Measurements from ENCODE around the gene TMPRSS6. TPM values are rescaled to one million over a fixed set of nuclear protein-coding genes. Genes with fewer than 3 reads are reported as not detected.

TMPRSS6 gene
- total RNA-seq, 1 experiment from 2014 or later: 0.39 TPM

DNA sequence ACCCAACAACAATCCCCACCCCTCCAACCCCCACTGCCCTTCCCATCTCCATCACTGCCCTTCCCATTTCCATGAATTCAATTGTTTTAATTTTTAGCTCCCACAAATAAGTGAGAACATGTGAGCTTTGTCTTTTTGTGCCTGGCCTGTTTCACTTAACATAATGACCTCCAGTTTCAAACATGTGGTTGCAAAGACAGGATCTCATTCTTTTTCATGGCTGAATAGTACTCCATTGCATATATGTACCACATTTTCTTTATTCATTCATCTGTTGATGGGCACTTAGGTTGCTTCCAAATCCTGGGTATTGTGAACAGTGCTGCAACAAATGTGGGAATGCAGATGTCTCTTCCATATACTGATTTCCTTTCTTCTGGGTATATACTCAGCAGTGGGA, 41.2 kb upstream of the TMPRSS6 start:
- Histone ChIP-seq H3K4me3 (replicated peaks in 1 of 2; ENCODE audit: low read depth in 1 of 2, low read length in 2 of 2) (no peak overlapping the region), H3K4me1 (ENCODE audit: control insufficient read depth in 1 of 2, insufficient read depth in 2 of 2, low read length in 2 of 2) (peaks cover 8 to 11% of the 10 kb centered on the region in 2 experiments), H3K9ac (ENCODE audit: low read length) (no peak overlapping the region), H3K9me2 (ENCODE audit: insufficient read depth) (no peaks in the 10 kb centered on the region), H3K9me3 (ENCODE audit: control insufficient read depth in 1 of 2, insufficient read depth in 1 of 2, low read depth in 1 of 2, low read length in 2 of 2) (peaks cover 0 to 4% of the 10 kb centered on the region in 2 experiments; a peak in 1 of 4 replicates), H3K4me2 (ENCODE audit: low read length) (no peak overlapping the region), H4K20me1 (ENCODE audit: insufficient read depth) (no peaks in the 10 kb centered on the region), H3K79me2 (ENCODE audit: insufficient read depth, low read length) (no peaks in the 10 kb centered on the region), H3K27me3 (ENCODE audit: insufficient read depth, low read length) (no peaks in the 10 kb centered on the region), H3K36me3 (ENCODE audit: control insufficient read depth in 1 of 2, insufficient read depth in 2 of 2, low read length in 2 of 2) (no peaks in the 10 kb centered on the region), H3K27ac (ENCODE audit: low read depth, low read length) (no peak overlapping the region), H2AFZ (ENCODE audit: low read depth, low read length, poor library complexity, severe bottlenecking) (no peak overlapping the region)
- RAD21 ChIA-PET (ENCODE audit: low non-redundant PET in 1 of 2, low total read pairs in 2 of 2, uncharacterized antibody in 2 of 2, unreplicated experiment in 2 of 2): no interaction called here
- CTCF ChIA-PET: no interaction called here
- no peak for DNase-seq (ENCODE audit: low read depth, low spot score)
- no TSS peak for BruUV-seq (replicated peaks)
- intact Hi-C loops (cut with micrococcal nuclease): no loop called here
- TF ChIP-seq ZBTB33 (IDR thresholded peaks at IDR 0.05; ENCODE audit: extremely low read depth, insufficient replicate concordance, low read length) (no peak), ELF1 (IDR thresholded peaks at IDR 0.05; ENCODE audit: borderline replicate concordance, low read depth) (no peak), SIN3A (IDR thresholded peaks at IDR 0.05; ENCODE audit: low read depth) (no peak), SRF (IDR thresholded peaks at IDR 0.05; ENCODE audit: low read depth) (no peak), ZFX (IDR thresholded peaks at IDR 0.05) (no peak), EZH2 (IDR thresholded peaks at IDR 0.05) (no peak), JUND (IDR thresholded peaks at IDR 0.05) (no peak), RAD21 (IDR thresholded peaks at IDR 0.05; ENCODE audit: low read depth) (no peak), EGR1 (IDR thresholded peaks at IDR 0.05; ENCODE audit: low read depth) (no peak)
- TF ChIP-seq, protein P1, sequence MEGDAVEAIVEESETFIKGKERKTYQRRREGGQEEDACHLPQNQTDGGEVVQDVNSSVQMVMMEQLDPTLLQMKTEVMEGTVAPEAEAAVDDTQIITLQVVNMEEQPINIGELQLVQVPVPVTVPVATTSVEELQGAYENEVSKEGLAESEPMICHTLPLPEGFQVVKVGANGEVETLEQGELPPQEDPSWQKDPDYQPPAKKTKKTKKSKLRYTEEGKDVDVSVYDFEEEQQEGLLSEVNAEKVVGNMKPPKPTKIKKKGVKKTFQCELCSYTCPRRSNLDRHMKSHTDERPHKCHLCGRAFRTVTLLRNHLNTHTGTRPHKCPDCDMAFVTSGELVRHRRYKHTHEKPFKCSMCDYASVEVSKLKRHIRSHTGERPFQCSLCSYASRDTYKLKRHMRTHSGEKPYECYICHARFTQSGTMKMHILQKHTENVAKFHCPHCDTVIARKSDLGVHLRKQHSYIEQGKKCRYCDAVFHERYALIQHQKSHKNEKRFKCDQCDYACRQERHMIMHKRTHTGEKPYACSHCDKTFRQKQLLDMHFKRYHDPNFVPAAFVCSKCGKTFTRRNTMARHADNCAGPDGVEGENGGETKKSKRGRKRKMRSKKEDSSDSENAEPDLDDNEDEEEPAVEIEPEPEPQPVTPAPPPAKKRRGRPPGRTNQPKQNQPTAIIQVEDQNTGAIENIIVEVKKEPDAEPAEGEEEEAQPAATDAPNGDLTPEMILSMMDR (IDR thresholded peaks at IDR 0.05 in 2 of 3, conservative IDR thresholded peaks at IDR 0.05 in 1 of 3; ENCODE audit: borderline replicate concordance in 1 of 3, insufficient read depth in 1 of 3, low read depth in 2 of 3, low read length in 2 of 3): no peak
- TF ChIP-seq, protein P2, sequence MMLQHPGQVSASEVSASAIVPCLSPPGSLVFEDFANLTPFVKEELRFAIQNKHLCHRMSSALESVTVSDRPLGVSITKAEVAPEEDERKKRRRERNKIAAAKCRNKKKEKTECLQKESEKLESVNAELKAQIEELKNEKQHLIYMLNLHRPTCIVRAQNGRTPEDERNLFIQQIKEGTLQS (IDR thresholded peaks at IDR 0.05): no peak
- ATAC-seq: no peak
- POLR2A ChIA-PET: no interaction called here

All from HCT116 (cell line).